Duodenal mucosa (tissue), 2 donors: ENCODE data around the gene SV2B.

Experiments
- H3K27ac ChIP-seq: one replicate; pipeline ENCODE4 v1.7.0; 2013; ENCODE audit warnings: low read depth, low read length
- H3K27me3 ChIP-seq, 2 donors: one replicate each; pipeline ENCODE4 v1.7.0; 2013; ENCODE audit warnings: low read length in 2 of 2, control low read depth in 1 of 2; ENCODE audit not compliant: insufficient read depth in 2 of 2, control insufficient read depth in 1 of 2
- H3K36me3 ChIP-seq, 2 donors: one replicate each; pipeline ENCODE4 v1.7.0; 2013; ENCODE audit warnings: low read length in 2 of 2, control low read depth in 1 of 2; ENCODE audit not compliant: insufficient read depth in 2 of 2, control insufficient read depth in 1 of 2
- H3K4me1 ChIP-seq, 2 donors: one replicate each; pipeline ENCODE4 v1.7.0; 2013; ENCODE audit warnings: low read length in 2 of 2, control low read depth in 1 of 2; ENCODE audit not compliant: insufficient read depth in 2 of 2, control insufficient read depth in 1 of 2
- H3K4me3 ChIP-seq, 2 donors: one replicate each; pipeline ENCODE4 v1.7.0; 2013; ENCODE audit warnings: low read length in 2 of 2, low read depth in 1 of 2
- H3K9ac ChIP-seq, 2 donors: one replicate each; pipeline ENCODE4 v1.7.0; 2013; ENCODE audit warnings: low read length in 2 of 2, low read depth in 1 of 2
- H3K9me3 ChIP-seq, 2 donors: one replicate each; pipeline ENCODE4 v1.7.0; 2013; ENCODE audit warnings: low read length in 2 of 2, control low read depth in 1 of 2; ENCODE audit not compliant: control insufficient read depth in 1 of 2

The SV2B gene

DNA sequence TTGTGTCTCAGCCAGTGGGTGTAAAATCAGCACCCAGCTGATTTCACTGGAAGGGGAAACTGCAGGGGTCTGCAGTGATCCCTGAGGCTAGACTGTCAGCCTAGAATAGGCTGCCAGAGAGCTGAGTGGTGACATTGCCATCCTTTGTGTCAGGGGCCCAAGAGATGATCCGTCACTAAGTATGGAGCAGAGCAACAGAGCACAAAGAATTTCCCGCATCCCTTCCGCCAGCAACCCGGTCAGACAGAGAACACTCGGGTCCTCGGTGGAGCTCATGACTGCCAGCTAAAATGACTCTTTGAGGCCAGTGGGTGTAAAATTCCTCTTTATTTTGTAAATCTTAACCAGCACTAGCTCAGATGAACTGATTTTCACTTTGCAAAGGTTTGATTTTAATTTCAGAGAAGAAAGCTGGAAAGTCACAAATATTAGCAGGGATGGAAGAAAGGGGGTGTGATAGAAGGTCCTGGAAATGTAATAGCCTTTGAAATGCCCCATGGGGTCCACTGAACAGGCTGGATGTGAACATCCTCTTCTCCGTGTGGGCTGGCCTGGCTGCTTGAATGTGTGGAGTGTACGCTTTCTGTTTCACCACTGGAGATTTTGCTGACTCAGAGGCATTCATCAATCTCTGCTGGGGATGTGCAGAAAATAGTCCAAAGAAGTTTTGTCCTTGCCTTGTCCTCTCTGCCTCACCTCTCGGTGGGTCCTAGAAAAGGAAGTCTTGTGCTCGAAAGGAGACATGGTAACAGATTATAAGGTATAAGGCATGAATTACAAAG lies 138.8 kb downstream of the SV2B start:
- Histone ChIP-seq H3K27ac (no peak overlapping the region), H3K9ac (no peak overlapping the region), H3K9me3 (no peaks in the 10 kb centered on the region)

DNA sequence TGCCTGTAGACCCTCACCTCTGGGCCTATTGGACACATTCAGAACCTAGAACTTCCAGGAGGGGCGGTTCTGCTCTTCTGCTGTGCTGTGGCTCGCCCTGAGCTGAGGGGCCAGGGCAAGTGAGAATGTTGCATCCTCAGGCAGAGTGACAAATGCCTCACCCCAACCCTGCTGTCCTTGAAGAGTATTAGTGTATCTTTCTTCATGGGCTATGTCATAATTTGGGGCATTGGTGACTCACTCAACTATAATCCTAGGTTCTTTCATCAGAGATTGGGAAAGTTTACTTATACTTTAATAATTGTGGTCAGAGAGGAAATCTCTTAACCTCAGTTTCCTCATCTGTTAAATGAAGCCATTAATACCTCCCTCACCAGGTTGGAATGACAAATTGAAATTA lies 143.8 kb downstream of the SV2B start:
- Histone ChIP-seq H3K27me3 (no peaks in the 10 kb centered on the region), H3K9me3 (no peaks in the 10 kb centered on the region), H3K4me1 (no peaks in the 10 kb centered on the region), H3K36me3 (no peaks in the 10 kb centered on the region), H3K9ac (no peak overlapping the region), H3K27ac (no peak overlapping the region), H3K4me3 (no peak overlapping the region)

More for the DNA sequence above, 138.8 kb downstream of the SV2B start:
- Histone ChIP-seq H3K4me1 (no peaks in the 10 kb centered on the region), H3K4me3 (no peak overlapping the region), H3K36me3 (no peaks in the 10 kb centered on the region), H3K27me3 (peaks cover 0 to 3% of the 10 kb centered on the region in 2 donors)

DNA sequence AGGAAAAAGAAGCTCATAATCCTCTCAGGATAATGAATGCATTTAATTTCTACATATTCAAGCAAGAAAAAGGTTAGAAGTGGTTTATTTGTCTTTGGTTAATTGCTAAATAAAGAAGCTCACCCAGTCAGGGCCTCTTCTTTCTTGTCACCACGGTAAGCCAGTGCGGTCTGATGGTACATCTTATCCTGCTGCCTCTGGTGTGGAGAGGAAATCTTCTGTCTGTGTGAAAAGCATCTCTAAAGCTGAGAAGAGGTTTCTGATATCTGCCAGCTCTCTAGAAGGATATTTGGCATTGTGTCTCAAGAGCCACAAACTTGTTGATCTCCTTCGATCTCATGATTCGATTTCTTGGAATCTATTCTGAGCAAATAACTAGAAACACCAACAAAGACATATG lies 144.9 kb downstream of the SV2B start:
- Histone ChIP-seq H3K4me1 (no peaks in the 10 kb centered on the region), H3K36me3 (no peaks in the 10 kb centered on the region)

DNA sequence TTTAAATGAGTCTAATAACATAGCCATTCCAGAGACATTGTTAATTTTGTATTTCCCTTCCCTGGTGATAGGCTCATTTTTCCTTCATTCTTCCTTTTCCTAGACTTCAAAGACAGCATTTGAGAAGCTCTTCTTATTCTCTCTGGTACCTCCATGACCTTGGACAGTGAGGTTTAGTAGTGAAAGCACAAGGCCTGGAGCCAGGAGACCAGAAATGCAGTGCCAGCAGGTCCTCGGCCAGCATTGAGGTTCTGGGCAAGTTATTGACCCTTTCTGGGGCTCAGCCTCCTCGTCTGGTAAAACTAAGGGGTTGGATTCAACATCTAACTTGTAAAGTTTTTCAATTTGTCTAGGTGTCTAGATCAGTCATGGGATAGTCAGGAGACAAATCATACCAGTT lies 146.9 kb downstream of the SV2B start:
- Histone ChIP-seq H3K4me3 (no peak overlapping the region), H3K9ac (no peak overlapping the region), H3K36me3 (no peaks in the 10 kb centered on the region), H3K9me3 (no peaks in the 10 kb centered on the region), H3K27ac (no peak overlapping the region), H3K27me3 (no peaks in the 10 kb centered on the region), H3K4me1 (no peaks in the 10 kb centered on the region)

More for the DNA sequence above, 144.9 kb downstream of the SV2B start:
- no peaks in the 10 kb centered on the region for H3K9me3 ChIP-seq
- H3K4me3 ChIP-seq, result no peak overlapping the region
- H3K27me3 ChIP-seq, result no peaks in the 10 kb centered on the region
- no peak overlapping the region for H3K9ac ChIP-seq
- H3K27ac ChIP-seq, result no peak overlapping the region

DNA sequence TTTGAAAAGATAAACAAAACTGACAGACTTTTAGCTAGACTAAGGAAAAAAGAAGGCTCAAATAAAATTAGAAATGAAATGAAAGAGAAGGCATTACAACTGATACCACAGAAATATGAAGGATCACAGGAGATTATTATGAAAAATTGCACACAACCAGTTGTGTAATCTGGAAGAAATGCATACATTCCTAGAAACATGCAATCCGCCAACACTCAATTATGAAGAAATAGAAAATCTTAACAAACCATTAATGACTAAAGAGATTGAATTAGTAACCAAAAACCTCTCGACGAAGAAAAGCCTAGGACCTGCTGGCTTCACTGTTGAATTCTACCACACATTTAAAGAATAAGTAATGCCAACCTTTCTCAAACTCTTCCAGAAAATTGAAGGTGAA lies 149.5 kb downstream of the SV2B start:
- H3K9ac ChIP-seq, result no peak overlapping the region
- no peaks in the 10 kb centered on the region for H3K9me3 ChIP-seq
- no peak overlapping the region for H3K27ac ChIP-seq
- H3K36me3 ChIP-seq, result no peaks in the 10 kb centered on the region
- H3K4me3 ChIP-seq, result no peak overlapping the region
- peaks cover 0 to 6% of the 10 kb centered on the region in 2 donors for H3K27me3 ChIP-seq
- no peaks in the 10 kb centered on the region for H3K4me1 ChIP-seq

DNA sequence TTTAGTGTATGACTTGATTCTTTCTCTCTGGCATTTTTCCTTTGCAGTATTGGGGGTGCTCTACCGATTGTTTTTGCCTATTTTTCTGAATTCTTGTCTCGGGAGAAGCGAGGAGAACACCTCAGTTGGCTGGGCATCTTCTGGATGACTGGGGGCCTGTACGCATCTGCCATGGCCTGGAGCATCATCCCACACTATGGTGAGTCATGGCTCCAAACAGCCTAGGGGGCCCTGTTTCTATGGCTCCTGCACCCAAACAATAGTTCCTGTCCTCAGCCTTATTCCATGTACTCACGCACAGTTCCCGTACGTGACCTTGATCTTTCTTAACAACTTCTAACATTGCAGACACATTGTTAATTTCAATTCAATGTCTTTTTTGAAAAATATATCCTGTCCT lies 152.3 kb downstream of the SV2B start:
- Histone ChIP-seq H3K9ac (no peak overlapping the region), H3K4me3 (no peak overlapping the region), H3K4me1 (no peaks in the 10 kb centered on the region), H3K27ac (no peak overlapping the region), H3K9me3 (no peaks in the 10 kb centered on the region), H3K27me3 (peaks cover 3 to 6% of the 10 kb centered on the region in 2 donors), H3K36me3 (no peaks in the 10 kb centered on the region)

DNA sequence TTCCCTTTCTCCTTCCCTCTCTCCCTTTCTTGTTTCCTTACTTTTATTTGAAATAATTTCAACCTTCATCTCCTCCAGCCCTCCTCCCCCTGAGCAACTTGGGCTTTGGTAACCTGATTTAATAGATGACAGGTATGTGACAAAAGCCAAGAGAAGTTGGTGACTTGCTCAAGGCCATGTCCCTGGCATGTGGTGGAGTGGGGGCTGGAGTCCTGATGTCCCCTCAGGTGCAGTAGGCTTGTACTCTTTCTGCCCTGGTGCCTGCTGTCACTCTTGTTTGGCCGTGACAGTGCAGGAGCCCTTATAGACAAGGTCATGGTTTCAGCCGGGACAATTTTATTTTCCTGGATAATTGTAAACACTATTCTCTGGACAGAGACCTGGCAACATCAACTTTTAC lies 152.7 kb downstream of the SV2B start:
- Histone ChIP-seq H3K36me3 (no peaks in the 10 kb centered on the region), H3K27ac (no peak overlapping the region), H3K9ac (no peak overlapping the region), H3K27me3 (peaks cover 3 to 6% of the 10 kb centered on the region in 2 donors), H3K4me1 (no peaks in the 10 kb centered on the region), H3K9me3 (no peaks in the 10 kb centered on the region), H3K4me3 (no peak overlapping the region)

DNA sequence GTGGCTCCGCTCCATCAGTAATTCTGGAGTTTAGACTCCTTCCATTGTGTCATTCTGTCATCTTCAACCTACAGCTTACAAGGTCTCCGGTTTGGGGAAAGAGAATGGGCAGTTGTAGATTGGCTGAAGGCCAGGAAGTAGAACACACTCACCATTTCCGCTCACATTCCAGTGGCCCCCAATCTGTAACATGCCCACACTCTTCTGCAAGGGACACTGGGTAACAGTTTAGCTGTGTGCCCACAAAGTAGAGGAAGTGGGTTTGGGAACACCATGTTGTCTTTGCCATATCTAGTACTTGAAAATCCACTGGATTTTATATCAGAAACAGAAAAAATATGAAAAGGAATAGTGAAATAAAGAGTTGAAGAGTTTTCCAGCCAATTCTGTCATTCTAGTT lies 153.5 kb downstream of the SV2B start:
- Histone ChIP-seq H3K27ac (no peak overlapping the region), H3K4me3 (no peak overlapping the region), H3K9ac (no peak overlapping the region), H3K4me1 (no peaks in the 10 kb centered on the region), H3K36me3 (no peaks in the 10 kb centered on the region), H3K9me3 (no peaks in the 10 kb centered on the region), H3K27me3 (peaks cover 3 to 6% of the 10 kb centered on the region in 2 donors)

DNA sequence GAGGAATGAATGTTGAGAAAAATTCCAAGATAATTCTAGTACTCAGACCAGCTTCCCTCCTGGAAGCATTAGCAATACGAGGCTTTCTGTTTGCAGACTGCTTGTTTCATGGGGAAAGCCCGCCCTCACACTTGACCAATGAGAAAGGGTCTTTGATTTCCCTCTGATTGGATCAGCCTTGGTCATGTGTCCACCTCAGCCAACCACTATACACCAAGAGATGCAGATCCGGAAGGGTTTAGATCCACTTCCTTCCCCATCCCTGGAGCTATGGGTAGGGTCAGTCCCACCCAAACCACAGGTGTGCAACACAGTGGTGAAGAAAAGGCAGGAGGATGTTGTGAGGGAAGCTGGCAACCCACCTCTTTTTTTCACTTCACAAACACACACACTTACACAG lies 154.7 kb downstream of the SV2B start:
- no peak overlapping the region for H3K9ac ChIP-seq
- H3K36me3 ChIP-seq, result no peaks in the 10 kb centered on the region
- no peak overlapping the region for H3K4me3 ChIP-seq
- H3K9me3 ChIP-seq, result no peaks in the 10 kb centered on the region
- H3K27me3 ChIP-seq, result peaks cover 6% of the 10 kb centered on the region in 2 donors
- H3K4me1 ChIP-seq, result no peaks in the 10 kb centered on the region
- no peak overlapping the region for H3K27ac ChIP-seq

DNA sequence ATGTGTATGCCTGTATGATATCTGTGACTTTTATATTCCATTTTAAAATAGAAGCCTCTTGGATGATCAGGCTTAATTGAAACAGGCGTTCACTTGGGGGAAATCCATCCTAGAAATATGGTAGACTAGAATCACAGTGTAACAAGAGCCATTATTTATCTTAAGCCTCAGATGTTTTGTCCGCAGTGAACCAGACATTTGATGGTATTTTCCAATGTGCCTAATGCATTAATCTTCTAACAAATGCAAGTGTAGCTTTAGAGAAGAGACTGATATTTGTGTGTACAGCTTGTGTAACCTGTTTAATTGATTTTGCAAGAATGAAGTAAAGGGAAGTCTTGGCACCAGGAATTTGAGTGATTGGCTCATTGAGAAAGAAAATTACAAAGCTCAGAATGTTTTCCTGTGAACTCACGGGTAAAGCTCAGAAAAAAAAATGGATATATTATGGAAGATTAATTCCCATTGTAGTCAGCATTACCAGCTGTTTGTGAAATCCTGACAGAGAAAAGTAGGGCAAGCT lies 155.7 kb downstream of the SV2B start:
- Histone ChIP-seq H3K9ac (no peak overlapping the region), H3K9me3 (no peaks in the 10 kb centered on the region), H3K27me3 (peaks cover 6 to 11% of the 10 kb centered on the region in 2 donors), H3K36me3 (no peaks in the 10 kb centered on the region), H3K4me3 (no peak overlapping the region), H3K4me1 (no peaks in the 10 kb centered on the region), H3K27ac (no peak overlapping the region)
